ENCODE results near the gene DBF4B.

GRCh38 chr17:44793885-44794842 is 85.7 kb downstream of the DBF4B start:
- TF ChIP-seq CTCF (IDR thresholded peaks at IDR 0.05) (no peak), POLR2A (IDR thresholded peaks at IDR 0.05) (no peak)

Data from esophagus squamous epithelium (tissue), 4 donors.